ENCODE results near the gene FRMD4A.

DNA sequence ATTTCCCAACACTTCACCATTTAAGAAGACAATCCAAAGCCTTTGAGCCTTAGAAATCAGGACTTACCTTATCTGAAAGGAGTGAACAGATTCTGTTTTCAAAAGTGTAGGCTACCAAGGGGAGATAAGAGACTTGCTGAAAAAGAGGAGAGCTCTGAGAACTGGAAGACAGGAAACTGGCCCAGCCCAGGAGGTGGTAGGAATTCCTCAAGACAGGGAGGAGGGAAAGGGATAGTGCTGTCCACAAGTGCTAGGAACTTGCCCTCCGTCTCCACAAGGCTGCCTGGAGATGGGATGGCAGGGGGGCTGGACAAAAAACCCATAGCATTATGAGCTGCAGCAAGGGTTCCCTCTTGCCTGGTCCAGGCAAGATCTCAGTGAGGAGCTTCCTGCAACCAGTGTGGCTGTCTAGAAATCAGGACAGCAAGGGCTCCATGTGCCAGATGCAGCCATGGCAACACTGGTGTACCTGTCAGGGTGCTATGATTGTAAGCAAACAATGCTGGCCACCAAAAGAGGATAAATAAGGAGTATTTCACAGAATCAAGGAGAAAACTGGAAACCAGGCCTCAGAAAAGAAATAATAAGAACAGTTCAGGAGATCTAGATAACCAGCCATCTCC, 22.7 kb upstream of the FRMD4A start:
- no peak for TF ChIP-seq POLR2A (IDR thresholded peaks at IDR 0.05)
- TF ChIP-seq, protein P1, sequence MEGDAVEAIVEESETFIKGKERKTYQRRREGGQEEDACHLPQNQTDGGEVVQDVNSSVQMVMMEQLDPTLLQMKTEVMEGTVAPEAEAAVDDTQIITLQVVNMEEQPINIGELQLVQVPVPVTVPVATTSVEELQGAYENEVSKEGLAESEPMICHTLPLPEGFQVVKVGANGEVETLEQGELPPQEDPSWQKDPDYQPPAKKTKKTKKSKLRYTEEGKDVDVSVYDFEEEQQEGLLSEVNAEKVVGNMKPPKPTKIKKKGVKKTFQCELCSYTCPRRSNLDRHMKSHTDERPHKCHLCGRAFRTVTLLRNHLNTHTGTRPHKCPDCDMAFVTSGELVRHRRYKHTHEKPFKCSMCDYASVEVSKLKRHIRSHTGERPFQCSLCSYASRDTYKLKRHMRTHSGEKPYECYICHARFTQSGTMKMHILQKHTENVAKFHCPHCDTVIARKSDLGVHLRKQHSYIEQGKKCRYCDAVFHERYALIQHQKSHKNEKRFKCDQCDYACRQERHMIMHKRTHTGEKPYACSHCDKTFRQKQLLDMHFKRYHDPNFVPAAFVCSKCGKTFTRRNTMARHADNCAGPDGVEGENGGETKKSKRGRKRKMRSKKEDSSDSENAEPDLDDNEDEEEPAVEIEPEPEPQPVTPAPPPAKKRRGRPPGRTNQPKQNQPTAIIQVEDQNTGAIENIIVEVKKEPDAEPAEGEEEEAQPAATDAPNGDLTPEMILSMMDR (IDR thresholded peaks at IDR 0.05): no peak
- no peak for TF ChIP-seq POLR2AphosphoS5 (IDR thresholded peaks at IDR 0.05)
- no peak for TF ChIP-seq EP300 (IDR thresholded peaks at IDR 0.05)

All from stomach (tissue), 4 donors.